PFSK-1 (cell line): ENCODE data around the gene ADAMTS17.

ENCODE experiments used
- FOXP2 ChIP-seq: optimal IDR thresholded peaks from 2 replicates; pipeline ENCODE3; 2011; ENCODE audit warnings: borderline replicate concordance, control low read depth, inconsistent platforms; ENCODE audit not compliant: insufficient read depth; ENCODE audit errors: extremely low read length, extremely low read depth
- POLR2AphosphoS5 ChIP-seq: IDR thresholded peaks from 2 replicates; pipeline ENCODE4 v1.6.1; 2012; ENCODE audit warnings: low read depth, mild to moderate bottlenecking, control low read depth, low read length, moderate library complexity
- REST ChIP-seq, 2 experiments: IDR thresholded peaks; 2 replicates each; pipeline versions ENCODE4 v1.6.1 to v1.8.0; 2011 to 2012; ENCODE audit warnings: low read depth in 2 of 2, low read length in 2 of 2, control low read depth in 1 of 2, inconsistent platforms in 1 of 2, mild to moderate bottlenecking in 1 of 2, moderate library complexity in 1 of 2; ENCODE audit not compliant: insufficient read depth in 1 of 2
- SIN3A ChIP-seq: IDR thresholded peaks from 2 replicates; pipeline ENCODE4 v1.6.1; 2012; ENCODE audit warnings: mild to moderate bottlenecking, low read length, moderate library complexity, borderline replicate concordance; ENCODE audit not compliant: insufficient read depth
- TAF1 ChIP-seq: IDR thresholded peaks from 2 replicates; pipeline ENCODE4 v1.6.1; 2012; ENCODE audit warnings: low read length, control low read depth, borderline replicate concordance; ENCODE audit not compliant: insufficient read depth

The ADAMTS17 gene

DNA sequence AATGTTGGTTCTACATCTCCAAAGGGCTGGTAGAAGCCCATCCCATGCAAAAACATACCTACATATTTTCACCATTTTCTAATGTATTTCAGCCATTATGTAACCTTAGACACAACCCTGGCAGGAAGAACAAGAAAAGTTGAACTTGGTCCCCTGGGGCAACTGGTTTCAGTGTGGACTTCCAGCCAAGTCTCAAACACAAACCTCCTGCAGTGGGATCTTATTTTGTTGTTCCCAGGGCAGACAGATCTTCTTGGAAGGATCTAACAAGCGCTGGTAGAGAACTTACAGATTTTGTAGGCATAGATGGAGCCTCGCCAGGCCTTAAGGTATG, 96.3 kb downstream of the ADAMTS17 start:
- TF ChIP-seq REST (IDR thresholded peaks at IDR 0.05; ENCODE audit: insufficient read depth in 1 of 2, low read depth in 2 of 2, low read length in 2 of 2) (no peak), POLR2AphosphoS5 (no peak), TAF1 (no peak), FOXP2 (no peak), SIN3A (no peak)

DNA sequence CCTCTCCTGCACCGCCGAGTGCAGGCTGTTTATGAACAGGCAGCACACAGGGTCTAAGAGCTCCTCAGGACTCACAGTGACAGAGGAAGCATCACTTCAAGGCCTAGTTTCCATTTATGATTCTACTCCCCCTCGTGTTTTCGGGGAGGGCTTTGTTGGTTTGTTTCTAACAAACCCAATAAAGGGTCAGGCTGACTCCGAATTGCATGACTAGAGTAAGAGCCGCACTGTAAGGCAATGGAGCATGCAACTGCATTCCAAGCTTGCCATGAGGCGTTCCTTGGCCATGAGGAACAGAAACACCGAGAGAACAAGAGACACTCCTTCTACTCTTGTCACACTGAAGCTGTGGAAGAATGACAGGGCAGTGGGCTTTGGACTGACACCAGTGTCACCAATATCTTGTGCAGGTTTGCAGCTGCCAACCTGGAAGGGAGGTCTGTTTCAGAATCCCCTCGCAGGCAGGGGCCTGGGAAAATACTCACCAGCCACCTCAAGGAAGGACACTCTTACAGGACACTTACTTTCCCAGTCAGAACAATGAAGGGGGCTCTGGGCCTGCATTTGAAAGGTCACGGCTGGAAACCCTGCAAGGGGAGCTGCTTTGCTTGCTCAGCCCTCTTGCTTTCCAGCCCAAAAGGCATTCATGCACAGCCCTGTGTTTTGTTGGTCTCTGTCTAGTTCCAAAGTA, 96.8 kb downstream of the ADAMTS17 start:
- no peak for TF ChIP-seq TAF1
- TF ChIP-seq SIN3A, result no peak
- TF ChIP-seq POLR2AphosphoS5, result no peak
- no peak for TF ChIP-seq FOXP2

DNA sequence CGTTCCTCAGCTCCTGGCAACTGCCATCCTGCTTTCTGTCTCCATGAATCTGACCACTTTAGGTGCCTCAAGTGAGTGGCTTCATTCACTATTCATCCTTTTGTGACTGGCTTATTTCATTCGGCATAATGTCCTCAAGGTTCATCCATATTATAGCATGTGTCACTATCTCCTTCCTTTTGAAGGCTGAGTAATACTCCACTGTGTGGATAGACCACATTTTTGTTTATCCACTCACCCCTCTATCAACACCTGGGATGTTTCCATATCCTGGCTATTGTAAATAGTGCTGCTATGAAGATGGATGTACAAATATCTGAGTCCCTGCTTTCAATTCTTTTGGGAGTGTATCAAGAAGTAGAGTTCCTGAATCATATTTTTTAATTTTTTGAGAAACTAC, 98.8 kb downstream of the ADAMTS17 start:
- no peak for TF ChIP-seq SIN3A
- TF ChIP-seq POLR2AphosphoS5, result no peak
- no peak for TF ChIP-seq FOXP2
- no peak for TF ChIP-seq TAF1
- no peak for TF ChIP-seq REST (IDR thresholded peaks at IDR 0.05; ENCODE audit: insufficient read depth in 1 of 2, low read depth in 2 of 2, low read length in 2 of 2)

- TF ChIP-seq POLR2AphosphoS5, result no peak
- no peak for TF ChIP-seq REST (IDR thresholded peaks at IDR 0.05; ENCODE audit: insufficient read depth in 1 of 2, low read depth in 2 of 2, low read length in 2 of 2)
- no peak for TF ChIP-seq SIN3A
Measured at GRCh38 chr15:100241572-100242482, 99.9 kb downstream of the ADAMTS17 start.

DNA sequence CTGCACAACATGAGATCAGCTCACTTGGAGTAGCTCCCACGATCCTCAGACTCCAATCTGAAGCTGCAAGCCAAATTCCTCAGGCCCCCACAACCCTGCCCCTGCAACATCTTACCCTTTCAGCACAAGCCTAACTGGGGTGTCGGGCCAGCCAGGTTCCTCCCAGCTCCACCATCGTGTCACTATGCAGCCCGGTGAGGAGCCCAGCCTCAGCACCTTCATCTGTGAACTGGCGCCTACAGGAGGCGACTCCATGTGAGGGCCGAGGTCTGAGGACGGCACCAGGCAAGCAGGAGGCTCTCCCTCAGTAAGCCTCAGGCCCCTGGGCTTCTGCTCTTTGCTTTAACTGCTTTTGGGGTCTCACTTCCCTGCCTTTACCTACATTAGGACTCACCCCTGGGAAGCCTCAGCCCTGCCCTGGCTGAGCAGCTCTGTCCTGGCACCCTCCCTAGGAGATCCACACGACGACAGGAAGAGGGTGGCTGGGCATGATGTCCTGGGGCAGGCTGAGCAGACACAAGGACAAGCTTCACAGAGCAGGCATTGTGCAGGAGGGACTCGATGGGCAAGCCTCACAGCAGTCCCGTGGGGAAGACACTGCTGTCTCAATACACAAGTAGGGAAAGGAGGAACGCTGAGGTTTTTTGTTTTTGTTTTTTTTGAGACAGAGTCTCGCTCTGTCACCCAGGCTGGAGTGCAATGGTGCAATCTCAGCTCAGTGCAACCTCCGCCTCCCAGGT, 104.6 kb downstream of the ADAMTS17 start:
- TF ChIP-seq POLR2AphosphoS5, result no peak
- no peak for TF ChIP-seq SIN3A
- no peak for TF ChIP-seq FOXP2
- no peak for TF ChIP-seq REST (IDR thresholded peaks at IDR 0.05; ENCODE audit: insufficient read depth in 1 of 2, low read depth in 2 of 2, low read length in 2 of 2)
- TF ChIP-seq TAF1, result no peak
